ENCODE results near the gene NRTN.

NRTN gene

DNA sequence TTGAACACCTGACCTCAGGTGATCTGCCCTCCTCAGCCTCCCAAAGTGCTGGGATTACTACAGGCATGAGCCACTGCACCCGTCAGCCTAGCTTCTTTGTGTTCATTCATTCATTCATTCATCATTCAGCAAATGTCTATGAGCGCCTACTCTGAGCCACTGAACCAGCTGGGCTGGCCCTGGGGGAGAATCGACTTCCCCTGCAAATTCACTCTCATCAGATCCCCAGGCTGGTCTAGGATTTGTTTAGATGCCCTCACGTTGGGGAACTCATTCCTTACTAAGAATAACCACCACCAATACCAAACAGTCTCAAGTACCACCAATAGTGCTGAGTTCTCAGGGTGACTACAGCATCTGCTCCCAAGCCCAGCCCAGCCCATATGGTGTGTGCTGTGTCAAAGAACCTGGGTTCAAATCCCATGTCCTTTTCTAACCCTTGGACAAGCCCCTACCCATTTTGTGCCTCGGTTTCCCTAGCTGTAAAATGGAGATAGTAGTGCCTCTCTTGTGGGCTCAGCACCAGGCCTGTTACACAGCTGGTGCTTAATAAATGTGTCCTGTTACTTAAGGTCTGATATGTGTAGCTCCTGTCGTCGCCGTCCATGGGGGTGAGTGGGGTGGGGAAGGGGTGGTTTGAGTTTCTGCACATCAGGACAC lies 16.8 kb downstream of the NRTN start:
- Histone ChIP-seq H3K9ac (ENCODE audit: low read length) (no peak overlapping the region), H2AK5ac (ENCODE audit: low read length) (no peak overlapping the region), H3K56ac (ENCODE audit: low read length) (no peak overlapping the region), H3K4me2 (ENCODE audit: low read length) (no peak overlapping the region), H4K5ac (ENCODE audit: low read length) (no peak overlapping the region), H2BK15ac (replicated peaks; ENCODE audit: low read depth) (no peak overlapping the region), H3K79me1 (ENCODE audit: low read length) (no peaks in the 10 kb centered on the region), H2BK5ac (ENCODE audit: low read length) (no peak overlapping the region), H3K36me3 (ENCODE audit: control insufficient read depth, insufficient read depth, low read length) (no peaks in the 10 kb centered on the region), H3K27me3 (ENCODE audit: insufficient read depth, low read length, poor library complexity) (no peaks in the 10 kb centered on the region), H3K27ac (ENCODE audit: low read depth, low read length) (no peak overlapping the region), H3K79me2 (ENCODE audit: control insufficient read depth, insufficient read depth, low read length) (no peaks in the 10 kb centered on the region), H3K4ac (ENCODE audit: low read depth, low read length) (no peak overlapping the region), H3K23ac (ENCODE audit: low read length) (no peak overlapping the region), H3K4me3 (ENCODE audit: low read length) (no peak overlapping the region), H3K4me1 (ENCODE audit: control insufficient read depth, low read depth, low read length) (no peaks in the 10 kb centered on the region), H2BK120ac (ENCODE audit: low read depth, low read length) (no peak overlapping the region), H4K8ac (ENCODE audit: low read depth, low read length) (no peak overlapping the region), H3K18ac (ENCODE audit: low read length) (no peak overlapping the region)
- no CpG with 5 or more reads among the region's 8 CpGs for WGBS (ENCODE audit: extremely low coverage, insufficient coverage, low lambda C conversion rate)
- DNase-seq, result no peak

DNA sequence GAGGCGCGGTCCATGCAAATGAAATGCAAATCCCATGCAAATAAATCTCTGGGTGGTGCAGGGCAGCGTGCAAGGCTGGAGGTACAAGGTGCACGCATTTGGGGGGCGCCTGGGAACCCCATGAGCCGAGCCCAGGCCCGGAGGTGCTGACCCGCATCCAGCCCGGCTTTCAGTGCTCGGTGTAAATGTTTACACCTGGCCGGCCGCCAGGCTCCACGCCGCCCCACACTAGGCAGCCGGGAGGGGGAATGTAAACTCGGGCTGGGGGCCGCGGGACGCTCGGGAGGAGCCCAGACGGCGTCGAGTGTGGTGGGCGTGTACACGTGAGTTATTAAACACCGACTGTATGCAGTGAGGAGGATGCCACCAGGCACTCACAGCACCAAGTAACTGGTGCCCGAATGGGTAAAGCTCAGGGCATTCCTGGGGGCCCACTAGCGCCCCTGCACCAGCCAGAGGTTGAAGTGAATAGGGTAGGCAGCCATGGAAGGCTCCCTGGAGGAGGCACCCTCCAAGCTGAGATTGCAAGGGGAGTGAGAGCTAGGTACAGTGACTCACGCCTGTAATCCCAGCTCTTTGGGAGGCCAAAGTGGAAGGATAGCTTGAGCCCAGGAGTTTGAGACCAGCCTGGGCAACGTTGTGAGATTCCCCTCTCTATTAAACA lies 17.4 kb downstream of the NRTN start:
- Histone ChIP-seq H4K5ac (ENCODE audit: low read length) (no peak overlapping the region), H4K8ac (ENCODE audit: low read depth, low read length) (no peak overlapping the region), H3K4me3 (ENCODE audit: low read length) (no peak overlapping the region), H2AK5ac (ENCODE audit: low read length) (no peak overlapping the region), H3K4me2 (ENCODE audit: low read length) (no peak overlapping the region), H3K79me2 (ENCODE audit: control insufficient read depth, insufficient read depth, low read length) (no peaks in the 10 kb centered on the region), H2BK120ac (ENCODE audit: low read depth, low read length) (no peak overlapping the region), H3K79me1 (ENCODE audit: low read length) (no peaks in the 10 kb centered on the region), H3K4me1 (ENCODE audit: control insufficient read depth, low read depth, low read length) (no peaks in the 10 kb centered on the region), H2BK15ac (replicated peaks; ENCODE audit: low read depth) (no peak overlapping the region), H3K56ac (ENCODE audit: low read length) (no peak overlapping the region), H3K18ac (ENCODE audit: low read length) (no peak overlapping the region), H3K23ac (ENCODE audit: low read length) (no peak overlapping the region), H2BK5ac (ENCODE audit: low read length) (no peak overlapping the region), H3K36me3 (ENCODE audit: control insufficient read depth, insufficient read depth, low read length) (no peaks in the 10 kb centered on the region), H3K27me3 (ENCODE audit: insufficient read depth, low read length, poor library complexity) (no peaks in the 10 kb centered on the region), H3K27ac (ENCODE audit: low read depth, low read length) (no peak overlapping the region), H3K4ac (ENCODE audit: low read depth, low read length) (no peak overlapping the region), H3K9ac (ENCODE audit: low read length) (no peak overlapping the region)
- DNase-seq, result no peak
- WGBS (ENCODE audit: extremely low coverage, insufficient coverage, low lambda C conversion rate), result no CpG with 5 or more reads among the region's 30 CpGs

DNA sequence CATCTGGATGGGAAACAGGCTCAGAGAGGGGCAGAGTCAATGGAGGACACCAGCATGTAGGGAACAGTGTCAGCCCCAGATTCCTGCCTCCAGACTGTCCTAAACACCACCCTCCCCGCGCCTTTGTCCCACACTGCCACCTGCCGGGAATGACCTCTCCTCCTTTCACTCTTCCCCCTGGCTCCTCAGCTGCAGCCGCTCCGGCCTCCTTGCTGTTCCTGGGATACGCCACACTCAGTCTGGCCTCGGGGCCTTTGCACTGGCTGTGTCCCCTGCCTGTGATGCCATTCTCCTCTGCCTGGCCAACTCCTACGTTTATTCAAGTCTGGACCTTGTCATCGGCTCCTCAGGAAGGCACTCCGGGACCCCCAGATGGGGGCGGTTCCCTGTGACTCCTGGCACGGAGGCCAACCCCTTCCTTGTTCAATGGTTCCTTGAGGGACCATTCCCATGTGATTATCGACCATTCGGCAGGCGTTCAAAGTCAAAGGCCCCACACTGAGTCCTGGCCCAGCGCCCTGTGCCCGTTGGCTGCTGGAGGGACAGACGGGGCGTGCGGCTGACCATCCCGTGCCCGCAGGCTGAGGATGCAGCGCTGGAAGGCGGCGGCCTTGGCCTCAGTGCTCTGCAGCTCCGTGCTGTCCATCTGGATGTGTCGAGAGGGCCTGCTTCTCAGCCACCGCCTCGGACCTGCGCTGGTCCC lies 18.9 kb downstream of the NRTN start:
- no peak overlapping the region for H2BK120ac ChIP-seq (ENCODE audit: low read depth, low read length)
- H2AK5ac ChIP-seq (ENCODE audit: low read length), result no peak overlapping the region
- H3K4me2 ChIP-seq (ENCODE audit: low read length), result no peak overlapping the region
- H3K36me3 ChIP-seq (ENCODE audit: control insufficient read depth, insufficient read depth, low read length), result no peaks in the 10 kb centered on the region
- H2BK15ac ChIP-seq (replicated peaks; ENCODE audit: low read depth), result no peak overlapping the region
- H3K4me3 ChIP-seq (ENCODE audit: low read length), result no peak overlapping the region
- no CpG with 5 or more reads among the region's 30 CpGs for WGBS (ENCODE audit: extremely low coverage, insufficient coverage, low lambda C conversion rate)
- no peak overlapping the region for H3K23ac ChIP-seq (ENCODE audit: low read length)
- H3K4me1 ChIP-seq (ENCODE audit: control insufficient read depth, low read depth, low read length), result peaks cover 2% of the 10 kb centered on the region
- no peak overlapping the region for H3K4ac ChIP-seq (ENCODE audit: low read depth, low read length)
- peak; percentile 47 for DNase-seq
- no peaks in the 10 kb centered on the region for H3K27me3 ChIP-seq (ENCODE audit: insufficient read depth, low read length, poor library complexity)
- H3K9ac ChIP-seq (ENCODE audit: low read length), result no peak overlapping the region
- H2BK5ac ChIP-seq (ENCODE audit: low read length), result no peak overlapping the region
- H4K8ac ChIP-seq (ENCODE audit: low read depth, low read length), result no peak overlapping the region
- no peak overlapping the region for H4K5ac ChIP-seq (ENCODE audit: low read length)
- no peaks in the 10 kb centered on the region for H3K79me2 ChIP-seq (ENCODE audit: control insufficient read depth, insufficient read depth, low read length)
- H3K56ac ChIP-seq (ENCODE audit: low read length), result no peak overlapping the region
- H3K27ac ChIP-seq (ENCODE audit: low read depth, low read length), result no peak overlapping the region
- no peaks in the 10 kb centered on the region for H3K79me1 ChIP-seq (ENCODE audit: low read length)
- H3K18ac ChIP-seq (ENCODE audit: low read length), result no peak overlapping the region

DNA sequence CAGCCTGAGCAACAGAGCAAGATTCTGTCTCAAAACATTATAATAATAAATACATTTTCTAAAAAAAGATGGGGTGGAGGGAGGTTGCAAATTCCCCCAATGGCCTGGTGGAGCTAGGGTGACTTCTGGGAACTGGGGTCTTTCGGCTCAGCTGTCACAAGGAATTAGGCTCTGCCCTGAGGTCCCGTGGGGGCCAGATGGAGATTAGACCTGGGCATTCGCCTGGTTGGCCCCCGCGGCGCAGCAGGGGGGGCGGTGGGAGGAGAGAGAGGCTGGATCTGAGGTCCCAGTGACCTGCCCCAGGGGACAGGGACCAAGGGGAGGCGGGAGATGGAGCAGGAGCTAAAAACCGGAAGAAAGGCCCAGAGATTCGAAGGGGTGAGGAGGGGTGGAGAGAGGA lies 19.9 kb downstream of the NRTN start:
- no peak for DNase-seq
- H4K8ac ChIP-seq (ENCODE audit: low read depth, low read length), result no peak overlapping the region
- WGBS (ENCODE audit: extremely low coverage, insufficient coverage, low lambda C conversion rate), result no CpG with 5 or more reads among the region's 10 CpGs
- H3K4me3 ChIP-seq (ENCODE audit: low read length), result no peak overlapping the region
- no peak overlapping the region for H3K23ac ChIP-seq (ENCODE audit: low read length)
- H3K4me1 ChIP-seq (ENCODE audit: control insufficient read depth, low read depth, low read length), result peaks cover 3% of the 10 kb centered on the region
- H3K27me3 ChIP-seq (ENCODE audit: insufficient read depth, low read length, poor library complexity), result no peaks in the 10 kb centered on the region
- no peak overlapping the region for H2BK120ac ChIP-seq (ENCODE audit: low read depth, low read length)
- no peaks in the 10 kb centered on the region for H3K36me3 ChIP-seq (ENCODE audit: control insufficient read depth, insufficient read depth, low read length)
- no peak overlapping the region for H3K4ac ChIP-seq (ENCODE audit: low read depth, low read length)
- H3K9ac ChIP-seq (ENCODE audit: low read length), result no peak overlapping the region
- H3K18ac ChIP-seq (ENCODE audit: low read length), result no peak overlapping the region
- H3K79me2 ChIP-seq (ENCODE audit: control insufficient read depth, insufficient read depth, low read length), result no peaks in the 10 kb centered on the region
- no peak overlapping the region for H3K4me2 ChIP-seq (ENCODE audit: low read length)
- H2BK5ac ChIP-seq (ENCODE audit: low read length), result no peak overlapping the region
- H2BK15ac ChIP-seq (replicated peaks; ENCODE audit: low read depth), result no peak overlapping the region
- no peak overlapping the region for H3K56ac ChIP-seq (ENCODE audit: low read length)
- no peak overlapping the region for H4K5ac ChIP-seq (ENCODE audit: low read length)
- no peak overlapping the region for H3K27ac ChIP-seq (ENCODE audit: low read depth, low read length)
- no peak overlapping the region for H2AK5ac ChIP-seq (ENCODE audit: low read length)
- no peaks in the 10 kb centered on the region for H3K79me1 ChIP-seq (ENCODE audit: low read length)

DNA sequence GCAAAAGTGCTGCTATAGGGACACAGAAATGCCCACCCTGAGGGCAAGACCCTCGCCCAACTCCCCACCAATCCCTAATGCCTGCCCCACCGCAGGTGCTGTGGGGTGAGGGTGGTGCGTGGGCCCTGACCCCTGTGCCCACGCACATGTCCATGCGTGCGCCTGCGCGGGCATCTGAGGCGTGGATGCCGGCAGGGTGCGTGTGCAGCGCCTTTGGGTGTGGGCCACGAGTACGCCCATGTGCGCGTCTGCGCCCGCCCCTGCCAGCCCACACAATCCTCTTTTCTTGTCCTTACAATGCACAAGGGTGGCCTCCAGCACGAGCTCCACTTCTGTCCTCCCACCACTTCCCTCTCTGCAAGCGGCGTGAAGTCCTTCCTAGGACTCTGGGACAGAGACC lies 20.3 kb downstream of the NRTN start:
- WGBS (ENCODE audit: extremely low coverage, insufficient coverage, low lambda C conversion rate), result no CpG with 5 or more reads among the region's 21 CpGs
- H3K4me3 ChIP-seq (ENCODE audit: low read length), result no peak overlapping the region
- no peak overlapping the region for H2BK15ac ChIP-seq (replicated peaks; ENCODE audit: low read depth)
- no peak overlapping the region for H3K9ac ChIP-seq (ENCODE audit: low read length)
- H3K36me3 ChIP-seq (ENCODE audit: control insufficient read depth, insufficient read depth, low read length), result no peaks in the 10 kb centered on the region
- H4K5ac ChIP-seq (ENCODE audit: low read length), result no peak overlapping the region
- peaks cover 3% of the 10 kb centered on the region for H3K4me1 ChIP-seq (ENCODE audit: control insufficient read depth, low read depth, low read length)
- no peak for DNase-seq
- H3K79me1 ChIP-seq (ENCODE audit: low read length), result no peaks in the 10 kb centered on the region
- H3K27ac ChIP-seq (ENCODE audit: low read depth, low read length), result no peak overlapping the region
- no peak overlapping the region for H3K4me2 ChIP-seq (ENCODE audit: low read length)
- H2BK120ac ChIP-seq (ENCODE audit: low read depth, low read length), result no peak overlapping the region
- no peaks in the 10 kb centered on the region for H3K27me3 ChIP-seq (ENCODE audit: insufficient read depth, low read length, poor library complexity)
- no peak overlapping the region for H2BK5ac ChIP-seq (ENCODE audit: low read length)
- no peak overlapping the region for H4K8ac ChIP-seq (ENCODE audit: low read depth, low read length)
- no peak overlapping the region for H2AK5ac ChIP-seq (ENCODE audit: low read length)
- H3K56ac ChIP-seq (ENCODE audit: low read length), result no peak overlapping the region
- H3K79me2 ChIP-seq (ENCODE audit: control insufficient read depth, insufficient read depth, low read length), result no peaks in the 10 kb centered on the region
- no peak overlapping the region for H3K4ac ChIP-seq (ENCODE audit: low read depth, low read length)
- no peak overlapping the region for H3K18ac ChIP-seq (ENCODE audit: low read length)
- no peak overlapping the region for H3K23ac ChIP-seq (ENCODE audit: low read length)
